GM21723 (cell line): ENCODE results near the gene EIF4G3.
"Not testable (repeated sequence)": the region's sequence is repeated elsewhere in the genome, so short reads cannot be mapped to it uniquely, and the experiment has no call there.

ENCODE experiments used
- ATAC-seq: cut with Tn5 transposase; IDR thresholded peaks from one replicate; pipeline ENCODE4 v1.9.1; 2021; ENCODE audit warnings: mild to moderate bottlenecking, moderate library complexity; ENCODE audit not compliant: unreplicated experiment

Gene EIF4G3

GRCh38 chr1:20885121-20885520 lies 291.6 kb downstream of the EIF4G3 start:
- ATAC-seq = no peak

DNA sequence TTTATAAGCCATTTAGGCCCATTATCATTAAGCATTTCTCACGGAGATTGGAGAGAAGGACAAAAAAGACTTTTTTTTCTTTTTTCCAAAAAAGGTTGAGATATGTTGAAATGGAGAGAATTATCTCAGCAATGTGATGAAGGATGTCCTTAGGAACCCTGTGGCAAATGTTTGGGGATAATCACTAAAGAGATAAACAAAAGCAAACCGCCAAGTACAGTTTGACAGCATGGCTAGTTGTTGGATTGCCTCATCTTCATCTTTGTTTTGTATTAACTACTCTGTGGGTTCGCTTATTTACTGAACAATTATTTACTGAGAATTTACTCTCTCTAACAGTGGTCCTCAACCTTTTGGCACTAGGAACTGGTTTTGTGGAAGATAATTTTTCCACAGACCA lies 292.2 kb downstream of the EIF4G3 start:
- ATAC-seq = no peak

DNA sequence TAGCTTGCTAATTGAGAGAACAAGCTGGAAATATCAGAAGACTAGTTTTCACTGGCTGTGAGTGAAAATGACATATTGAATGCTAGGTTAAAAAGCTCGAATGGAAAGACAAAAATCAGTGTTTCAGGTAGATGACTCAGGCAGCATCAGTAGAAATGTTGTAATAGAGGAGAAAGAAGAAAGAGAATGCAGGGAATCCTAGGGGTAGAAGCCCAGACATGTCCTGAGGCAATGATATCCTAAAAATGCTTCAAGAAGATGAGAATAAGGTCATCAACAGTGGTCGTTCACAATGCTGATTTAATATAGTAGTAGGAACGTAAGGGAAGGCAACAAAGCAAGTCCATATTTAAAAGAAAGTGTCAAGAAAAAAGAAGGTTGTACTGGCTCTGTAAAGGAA lies 292.9 kb downstream of the EIF4G3 start:
- no peak for ATAC-seq

DNA sequence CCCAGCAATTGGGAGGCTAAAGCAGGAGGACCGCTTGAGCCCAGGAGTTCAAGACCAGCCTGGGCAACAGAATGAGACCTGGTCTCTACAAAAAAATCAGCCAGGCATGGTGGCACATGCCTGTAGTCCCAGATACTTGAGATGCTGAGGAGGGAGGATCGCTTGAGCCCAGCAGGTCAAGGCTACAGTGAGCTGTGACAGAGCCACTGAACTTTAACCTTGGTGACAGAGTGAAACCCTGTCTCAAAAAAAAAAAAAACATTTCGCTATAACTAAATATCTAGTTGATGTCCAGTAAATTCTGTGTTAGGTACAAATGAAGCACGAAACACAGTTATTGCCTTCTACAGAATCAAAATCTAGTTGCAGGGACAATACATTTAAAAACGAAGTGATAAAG lies 293.9 kb downstream of the EIF4G3 start:
- no peak for ATAC-seq

DNA sequence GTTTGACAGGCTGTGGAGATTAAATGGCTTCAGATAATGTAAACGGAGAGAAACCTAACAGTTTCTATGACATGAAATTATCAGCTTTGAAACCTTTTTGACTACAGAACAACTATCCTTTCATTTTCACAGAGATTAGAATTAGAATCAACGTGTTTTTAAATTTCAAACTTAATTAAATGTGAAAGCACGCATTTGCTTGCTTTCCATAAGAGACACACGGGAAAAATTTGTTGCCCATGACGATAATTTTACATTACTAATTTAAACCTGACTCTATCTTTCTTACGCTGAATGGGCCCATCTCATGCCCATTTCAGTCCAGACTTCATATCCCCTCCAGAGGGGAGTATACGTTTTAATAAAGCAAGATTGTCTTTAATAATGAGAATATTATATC lies 297.9 kb downstream of the EIF4G3 start:
- no peak for ATAC-seq

- ATAC-seq = no peak
These were observed 301.3 kb downstream of the EIF4G3 start for GRCh38 chr1:20875198-20875973.

- no peak for ATAC-seq
These were observed 303.4 kb downstream of the EIF4G3 start for GRCh38 chr1:20873311-20873710.

GRCh38 chr1:20871419-20871818 lies 305.3 kb downstream of the EIF4G3 start:
- ATAC-seq = no peak

DNA sequence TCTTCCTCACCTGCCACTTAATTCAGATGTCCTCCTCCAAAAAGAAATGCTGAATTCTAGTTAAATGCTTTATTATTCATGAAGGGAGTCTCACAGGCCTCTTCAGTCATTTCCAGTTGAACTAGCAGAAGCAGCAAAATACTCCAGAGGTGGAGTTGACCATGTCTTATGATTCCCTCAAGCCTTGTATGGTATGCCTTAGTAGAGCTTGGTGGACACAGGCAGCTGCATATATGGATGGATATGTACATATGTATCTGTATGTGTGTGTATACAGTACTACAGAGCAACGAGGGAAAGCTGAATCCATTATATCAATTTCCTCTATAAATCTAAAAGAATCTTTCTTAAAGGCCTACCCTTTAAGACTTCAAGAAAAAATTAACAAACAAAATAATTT lies 306.0 kb downstream of the EIF4G3 start:
- no peak for ATAC-seq

- ATAC-seq = no peak
These were observed 308.4 kb downstream of the EIF4G3 start for GRCh38 chr1:20868263-20868662.

DNA sequence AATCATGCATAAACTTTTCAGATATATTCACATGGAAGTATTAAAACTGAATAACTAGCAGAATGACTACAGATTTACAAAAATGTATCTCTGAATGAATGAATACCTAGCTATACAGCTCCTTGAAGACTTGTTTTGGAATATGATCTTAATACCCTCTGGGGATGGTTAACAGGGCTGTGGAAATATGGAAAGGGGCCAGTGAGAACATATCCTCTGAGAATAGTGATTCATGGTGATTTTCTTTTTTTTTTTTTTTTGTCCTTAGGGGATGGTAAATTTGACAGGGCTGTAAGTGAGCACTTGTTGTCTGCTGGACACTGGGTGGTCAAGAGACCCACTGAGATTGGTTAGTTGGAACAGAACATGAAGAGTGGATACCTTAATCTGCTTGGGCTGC lies 308.9 kb downstream of the EIF4G3 start:
- no peak for ATAC-seq

- no peak for ATAC-seq
These were observed 309.6 kb downstream of the EIF4G3 start for GRCh38 chr1:20867062-20867461.

DNA sequence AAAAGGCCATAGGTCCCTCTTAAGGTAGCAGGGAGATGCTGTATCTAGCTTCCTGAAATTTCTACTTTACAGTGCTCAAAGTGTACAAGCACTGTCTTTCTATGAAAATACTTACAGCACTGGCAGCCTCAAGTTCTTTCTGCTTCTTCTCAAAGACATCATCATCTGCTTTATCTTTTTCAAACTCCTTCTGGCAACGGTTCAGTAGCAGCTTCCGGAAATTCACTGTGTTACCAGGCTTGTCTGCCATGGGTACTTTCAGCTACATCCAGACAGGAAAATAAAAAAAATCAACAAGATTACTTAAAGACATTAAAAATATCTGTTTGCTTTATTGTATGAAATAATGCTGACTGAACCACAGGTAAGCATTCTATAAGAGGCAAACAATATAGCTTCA lies 311.7 kb downstream of the EIF4G3 start:
- no peak for ATAC-seq

GRCh38 chr1:20854529-20854928 lies 322.2 kb downstream of the EIF4G3 start:
- ATAC-seq = no peak

GRCh38 chr1:20851791-20852190 lies 324.9 kb downstream of the EIF4G3 start:
- ATAC-seq = not testable (repeated sequence)

DNA sequence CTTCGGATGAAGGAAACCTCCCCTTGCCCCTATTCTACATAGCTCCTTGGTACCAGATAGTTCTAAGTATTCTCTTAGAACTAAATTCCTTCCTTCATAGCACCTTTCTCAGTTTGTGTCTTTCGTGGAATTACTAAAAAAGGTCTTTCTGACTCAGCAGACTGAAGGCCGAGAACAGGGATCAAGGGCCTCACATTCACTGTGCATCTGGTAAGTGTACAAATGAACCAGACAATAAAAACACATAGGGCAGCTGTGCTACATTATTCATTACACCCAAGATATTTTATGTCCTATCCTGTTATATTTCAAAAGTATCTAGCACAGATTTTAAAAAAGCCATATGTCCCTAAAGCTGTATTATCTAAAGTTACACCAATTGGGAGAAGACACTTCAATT lies 326.7 kb downstream of the EIF4G3 start:
- ATAC-seq = no peak

GRCh38 chr1:20849100-20849499 lies 327.6 kb downstream of the EIF4G3 start:
- ATAC-seq = no peak

GRCh38 chr1:20848162-20848561 lies 328.5 kb downstream of the EIF4G3 start:
- no peak for ATAC-seq

DNA sequence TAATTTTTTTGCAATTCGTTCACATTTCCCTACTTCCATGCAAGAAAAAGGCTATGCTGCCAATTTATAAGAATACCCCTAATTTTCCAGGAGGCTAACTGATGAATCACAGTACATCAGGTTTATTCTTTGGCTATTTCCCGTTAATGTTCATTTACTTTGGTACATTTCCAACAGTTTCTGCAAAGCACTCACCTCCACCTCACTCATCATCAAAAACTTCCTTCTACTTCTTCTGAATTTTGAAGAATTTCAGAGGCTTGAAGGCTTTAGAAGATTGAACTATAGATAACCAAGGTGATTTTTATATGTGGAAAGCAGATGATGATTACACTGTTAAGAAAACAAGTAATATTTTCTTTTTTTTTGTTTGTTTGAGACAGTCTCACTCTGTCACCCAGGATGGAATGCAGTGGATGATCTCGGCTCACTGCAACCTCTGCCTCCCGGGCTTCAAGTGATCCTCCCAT lies 329.1 kb downstream of the EIF4G3 start:
- ATAC-seq = no peak

DNA sequence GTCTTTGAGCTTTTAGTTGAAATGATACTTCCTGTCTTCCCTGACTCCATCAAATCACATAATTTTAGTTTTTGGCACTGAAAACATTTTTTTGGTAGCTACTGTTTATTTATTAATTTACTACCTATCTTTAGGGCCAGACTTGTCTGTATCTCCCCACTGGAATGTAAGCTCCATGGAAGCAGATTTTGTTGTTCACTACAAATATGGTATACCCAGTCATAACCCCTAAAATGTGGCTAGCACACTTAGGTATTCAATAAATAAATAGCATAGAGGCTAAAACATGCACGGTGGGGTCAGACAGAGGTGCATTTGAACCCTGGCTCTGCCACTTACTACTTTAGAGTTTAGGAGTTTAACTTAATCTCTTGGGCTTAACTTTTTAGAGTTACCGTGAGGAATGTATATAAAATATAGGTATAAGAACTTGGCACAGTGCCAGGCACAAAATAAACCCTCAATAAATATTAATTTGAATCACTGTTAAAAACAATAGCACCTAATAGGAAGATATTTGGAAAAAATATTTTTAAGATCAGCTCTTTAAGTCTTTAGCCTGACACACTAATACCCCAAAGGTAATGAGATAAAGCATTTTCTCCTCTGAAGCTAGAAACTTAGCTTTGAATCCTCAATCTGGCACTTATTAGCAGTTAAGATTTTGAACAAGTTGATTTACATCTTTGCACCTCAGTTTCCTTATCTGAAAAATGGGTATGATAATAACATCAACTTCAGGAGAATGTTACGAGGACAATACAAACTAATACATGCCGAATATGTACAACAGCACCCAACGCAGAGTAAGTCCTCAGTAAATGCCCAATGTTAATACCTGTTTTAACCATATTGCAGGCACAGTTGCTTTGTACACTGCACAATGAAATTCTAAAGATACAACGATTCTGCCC lies 330.0 kb downstream of the EIF4G3 start:
- ATAC-seq = no peak

- ATAC-seq = no peak
These were observed 336.0 kb downstream of the EIF4G3 start for GRCh38 chr1:20840731-20841130.
